Neural cell (in vitro differentiated cells): ENCODE results near the gene DHX8. TPM values are rescaled to one million over a fixed set of nuclear protein-coding genes. Genes with fewer than 3 reads are reported as not detected.

Experiments
- H2AFZ ChIP-seq: fragments of 200-600, 300-800 bp; sonication (generic), shearing (Covaris generic); 2 replicates; pipeline ENCODE4 v1.6.0; 2014; ENCODE audit warnings: low read depth, mild to moderate bottlenecking, antibody characterized with exemption, low read length, moderate library complexity
- H3F3A ChIP-seq: fragments of 200-600 bp; shearing (Covaris generic); 2 replicates; pipeline ENCODE4 v1.6.1; 2016; ENCODE audit warnings: mild to moderate bottlenecking, moderate library complexity, mixed read lengths, antibody characterized with exemption, low read length; ENCODE audit not compliant: insufficient read depth, poor library complexity, severe bottlenecking
- H3K27ac ChIP-seq: fragments of 200-600, 300-800 bp; sonication (generic), shearing (Covaris generic); 2 replicates; pipeline ENCODE4 v1.5.1; 2014; ENCODE audit warnings: mild to moderate bottlenecking, low read length, moderate library complexity
- H3K27me3 ChIP-seq: fragments of 300-800, 200-600 bp; sonication (generic), shearing (Covaris generic); 2 replicates; pipeline ENCODE4 v1.6.0; 2014; ENCODE audit warnings: mild to moderate bottlenecking, low read depth, low read length, moderate library complexity; ENCODE audit not compliant: insufficient read depth
- H3K36me3 ChIP-seq: fragments of 300-800, 200-600 bp; sonication (generic), shearing (Covaris generic); 2 replicates; pipeline ENCODE4 v1.5.1; 2014; ENCODE audit warnings: mild to moderate bottlenecking, antibody characterized with exemption, low read length, moderate library complexity; ENCODE audit not compliant: insufficient read depth
- H3K4me2 ChIP-seq: fragments of 300-800, 200-600 bp; sonication (generic), shearing (Covaris generic); 2 replicates; pipeline ENCODE4 v1.6.0; 2014; ENCODE audit warnings: mild to moderate bottlenecking, low read length
- H3K4me3 ChIP-seq: fragments of 300-800, 200-600 bp; sonication (generic), shearing (Covaris generic); 2 replicates; pipeline ENCODE4 v1.5.1; 2014; ENCODE audit warnings: mild to moderate bottlenecking, low read length, moderate library complexity
- H3K79me2 ChIP-seq: fragments of 200-600 bp; shearing (Covaris generic); replicated peaks from 2 replicates; pipeline ENCODE4 v1.6.0; 2014; ENCODE audit warnings: mild to moderate bottlenecking, low read length, moderate library complexity; ENCODE audit not compliant: insufficient read depth
- H3K9ac ChIP-seq: fragments of 300-800, 200-600 bp; sonication (generic), shearing (Covaris generic); 2 replicates; pipeline ENCODE4 v1.6.1; 2016; ENCODE audit warnings: mild to moderate bottlenecking, low read length, mixed read lengths
- H3K9me2 ChIP-seq: fragments of 200-600 bp; shearing (Covaris generic); 2 replicates; pipeline ENCODE4 v1.6.1; 2016; ENCODE audit warnings: mild to moderate bottlenecking, low read length, mixed read lengths; ENCODE audit not compliant: insufficient read depth
- H3K9me3 ChIP-seq: fragments of 200-600, 300-800 bp; sonication (generic), shearing (Covaris generic); 2 replicates; pipeline ENCODE4 v1.6.1; 2016; ENCODE audit warnings: mild to moderate bottlenecking, mixed run types, low read length, moderate library complexity, mixed read lengths
- H4K20me1 ChIP-seq: fragments of 200-600 bp; shearing (Covaris generic); 2 replicates; pipeline ENCODE4 v1.6.1; 2016; ENCODE audit warnings: mild to moderate bottlenecking, mixed run types; ENCODE audit not compliant: insufficient read depth
- EP300 ChIP-seq: fragments of 450-650 bp; conservative IDR thresholded peaks from 2 replicates; pipeline ENCODE4 v1.6.1; 2014; ENCODE audit warnings: antibody characterized with exemption, mild to moderate bottlenecking, moderate library complexity; ENCODE audit not compliant: poor library complexity, severe bottlenecking
- EZH2 ChIP-seq: fragments of 200-600, 300-800 bp; shearing (Covaris generic), sonication (generic); IDR thresholded peaks from 2 replicates; pipeline ENCODE4 v1.6.1; 2014; ENCODE audit warnings: antibody characterized with exemption, low read length, borderline replicate concordance, mild to moderate bottlenecking; ENCODE audit not compliant: insufficient read depth, poor library complexity, severe bottlenecking
- MXI1 ChIP-seq: fragments of 450-650 bp; conservative IDR thresholded peaks from 2 replicates; pipeline ENCODE4 v1.6.1; 2014; ENCODE audit warnings: antibody characterized with exemption, mild to moderate bottlenecking; ENCODE audit not compliant: poor library complexity, severe bottlenecking
- POLR2AphosphoS5 ChIP-seq: IDR thresholded peaks from 2 replicates; pipeline ENCODE4 v1.6.1; 2012
- RAD21 ChIP-seq: fragments of 450-650 bp; conservative IDR thresholded peaks from 2 replicates; pipeline ENCODE4 v1.6.1; 2014; ENCODE audit warnings: antibody characterized with exemption, mild to moderate bottlenecking, moderate library complexity
- SMC3 ChIP-seq: fragments of 450-650 bp; conservative IDR thresholded peaks from 2 replicates; pipeline ENCODE4 v1.6.1; 2014; ENCODE audit warnings: antibody characterized with exemption, mild to moderate bottlenecking, moderate library complexity; ENCODE audit not compliant: poor library complexity
- TAF1 ChIP-seq: IDR thresholded peaks from 2 replicates; pipeline ENCODE4 v1.6.1; 2012; ENCODE audit warnings: low read depth
- polyA plus RNA-seq: library from polyadenylated mRNA; depleted of rRNA; stranded (reverse); fragments of >200 nt; gene quantifications from 2 replicates; pipeline ENCODE4 v1.2.3, GENCODE V29; 2014
- TF ChIP-seq, protein P1 (sequence below): IDR thresholded peaks from 2 replicates; pipeline ENCODE4 v1.6.1; 2012; ENCODE audit warnings: borderline replicate concordance
- TF ChIP-seq, protein P2 (sequence below): fragments of 450-650 bp; IDR thresholded peaks from 2 replicates; pipeline ENCODE4 v1.5.1; 2014; ENCODE audit warnings: antibody characterized with exemption, mild to moderate bottlenecking, moderate library complexity; ENCODE audit not compliant: poor library complexity, severe bottlenecking

DHX8 gene
- polyA plus RNA-seq, 1 donor from 2014 or later = 19.4 TPM

DNA sequence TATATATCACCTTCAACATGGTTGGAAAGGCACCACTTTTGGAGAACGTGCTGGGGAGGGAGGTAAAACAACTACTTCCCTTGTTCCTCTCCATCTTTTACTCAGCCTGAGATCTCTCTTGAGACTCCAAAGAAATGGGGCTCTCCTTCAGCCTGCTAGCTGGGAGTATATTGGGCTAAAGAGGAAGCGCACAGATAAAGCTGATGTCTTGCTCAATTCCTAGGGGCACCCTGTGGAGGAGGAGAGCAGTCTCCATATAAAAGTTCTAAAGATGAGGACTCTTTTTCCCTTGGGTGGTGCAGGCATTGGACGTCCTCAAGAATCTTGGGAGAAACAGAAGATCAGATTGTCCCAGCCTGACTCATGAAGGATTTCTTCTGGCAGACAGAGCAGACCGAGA is 67.0 kb downstream of the DHX8 start:
- H3K4me3 ChIP-seq = no peak overlapping the region
- H2AFZ ChIP-seq = no peak overlapping the region
- no peak overlapping the region for H3K9ac ChIP-seq
- no peaks in the 10 kb centered on the region for H3F3A ChIP-seq
- H4K20me1 ChIP-seq = no peaks in the 10 kb centered on the region
- H3K4me2 ChIP-seq = no peak overlapping the region
- TF ChIP-seq, protein P1, sequence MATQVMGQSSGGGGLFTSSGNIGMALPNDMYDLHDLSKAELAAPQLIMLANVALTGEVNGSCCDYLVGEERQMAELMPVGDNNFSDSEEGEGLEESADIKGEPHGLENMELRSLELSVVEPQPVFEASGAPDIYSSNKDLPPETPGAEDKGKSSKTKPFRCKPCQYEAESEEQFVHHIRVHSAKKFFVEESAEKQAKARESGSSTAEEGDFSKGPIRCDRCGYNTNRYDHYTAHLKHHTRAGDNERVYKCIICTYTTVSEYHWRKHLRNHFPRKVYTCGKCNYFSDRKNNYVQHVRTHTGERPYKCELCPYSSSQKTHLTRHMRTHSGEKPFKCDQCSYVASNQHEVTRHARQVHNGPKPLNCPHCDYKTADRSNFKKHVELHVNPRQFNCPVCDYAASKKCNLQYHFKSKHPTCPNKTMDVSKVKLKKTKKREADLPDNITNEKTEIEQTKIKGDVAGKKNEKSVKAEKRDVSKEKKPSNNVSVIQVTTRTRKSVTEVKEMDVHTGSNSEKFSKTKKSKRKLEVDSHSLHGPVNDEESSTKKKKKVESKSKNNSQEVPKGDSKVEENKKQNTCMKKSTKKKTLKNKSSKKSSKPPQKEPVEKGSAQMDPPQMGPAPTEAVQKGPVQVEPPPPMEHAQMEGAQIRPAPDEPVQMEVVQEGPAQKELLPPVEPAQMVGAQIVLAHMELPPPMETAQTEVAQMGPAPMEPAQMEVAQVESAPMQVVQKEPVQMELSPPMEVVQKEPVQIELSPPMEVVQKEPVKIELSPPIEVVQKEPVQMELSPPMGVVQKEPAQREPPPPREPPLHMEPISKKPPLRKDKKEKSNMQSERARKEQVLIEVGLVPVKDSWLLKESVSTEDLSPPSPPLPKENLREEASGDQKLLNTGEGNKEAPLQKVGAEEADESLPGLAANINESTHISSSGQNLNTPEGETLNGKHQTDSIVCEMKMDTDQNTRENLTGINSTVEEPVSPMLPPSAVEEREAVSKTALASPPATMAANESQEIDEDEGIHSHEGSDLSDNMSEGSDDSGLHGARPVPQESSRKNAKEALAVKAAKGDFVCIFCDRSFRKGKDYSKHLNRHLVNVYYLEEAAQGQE = no peak
- no peak for TF ChIP-seq RAD21
- TF ChIP-seq MXI1 = no peak
- no peak for TF ChIP-seq EP300
- no peak for TF ChIP-seq POLR2AphosphoS5
- TF ChIP-seq SMC3 = no peak
- TF ChIP-seq EZH2 = no peak
- TF ChIP-seq, protein P2, sequence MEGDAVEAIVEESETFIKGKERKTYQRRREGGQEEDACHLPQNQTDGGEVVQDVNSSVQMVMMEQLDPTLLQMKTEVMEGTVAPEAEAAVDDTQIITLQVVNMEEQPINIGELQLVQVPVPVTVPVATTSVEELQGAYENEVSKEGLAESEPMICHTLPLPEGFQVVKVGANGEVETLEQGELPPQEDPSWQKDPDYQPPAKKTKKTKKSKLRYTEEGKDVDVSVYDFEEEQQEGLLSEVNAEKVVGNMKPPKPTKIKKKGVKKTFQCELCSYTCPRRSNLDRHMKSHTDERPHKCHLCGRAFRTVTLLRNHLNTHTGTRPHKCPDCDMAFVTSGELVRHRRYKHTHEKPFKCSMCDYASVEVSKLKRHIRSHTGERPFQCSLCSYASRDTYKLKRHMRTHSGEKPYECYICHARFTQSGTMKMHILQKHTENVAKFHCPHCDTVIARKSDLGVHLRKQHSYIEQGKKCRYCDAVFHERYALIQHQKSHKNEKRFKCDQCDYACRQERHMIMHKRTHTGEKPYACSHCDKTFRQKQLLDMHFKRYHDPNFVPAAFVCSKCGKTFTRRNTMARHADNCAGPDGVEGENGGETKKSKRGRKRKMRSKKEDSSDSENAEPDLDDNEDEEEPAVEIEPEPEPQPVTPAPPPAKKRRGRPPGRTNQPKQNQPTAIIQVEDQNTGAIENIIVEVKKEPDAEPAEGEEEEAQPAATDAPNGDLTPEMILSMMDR = no peak
- TF ChIP-seq TAF1 = no peak
- no peak overlapping the region for H3K27ac ChIP-seq
- peaks cover 23% of the 10 kb centered on the region for H3K27me3 ChIP-seq
- H3K79me2 ChIP-seq = no peaks in the 10 kb centered on the region
- no peaks in the 10 kb centered on the region for H3K9me3 ChIP-seq
- H3K36me3 ChIP-seq = no peaks in the 10 kb centered on the region
- no peaks in the 10 kb centered on the region for H3K9me2 ChIP-seq

DNA sequence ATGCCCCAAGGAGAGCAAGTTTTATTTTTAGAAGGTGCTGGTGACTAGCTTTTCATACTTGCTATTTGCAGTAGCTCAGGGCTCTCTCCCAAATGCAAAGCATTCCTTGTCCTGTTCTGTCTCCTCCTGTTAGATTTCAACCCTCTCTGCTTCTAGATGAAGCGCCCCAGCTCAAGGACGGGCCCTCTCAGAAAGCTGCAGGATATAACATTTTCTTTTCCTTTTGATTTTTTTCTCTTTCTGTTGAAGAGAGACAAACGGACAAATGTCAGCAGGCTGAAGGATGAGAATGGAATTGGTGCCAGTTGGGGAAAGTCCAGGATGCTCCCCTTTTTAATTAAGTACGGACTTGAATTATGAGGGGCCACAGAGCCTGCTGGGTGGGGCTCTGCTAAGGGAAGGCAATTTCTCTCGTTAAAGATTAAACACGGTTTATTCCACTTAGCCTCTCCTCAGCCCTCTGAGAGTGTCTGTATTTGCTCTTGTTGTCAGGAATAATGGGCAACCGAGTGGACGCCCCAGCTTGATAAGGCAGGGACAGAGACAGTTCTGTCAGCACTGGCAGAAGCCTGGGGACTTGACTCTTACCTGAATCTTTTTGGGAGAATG is 68.6 kb downstream of the DHX8 start:
- H3K27ac ChIP-seq = no peak overlapping the region
- no peak overlapping the region for H2AFZ ChIP-seq
- peaks cover 8% of the 10 kb centered on the region for H3K27me3 ChIP-seq
- no peaks in the 10 kb centered on the region for H3K79me2 ChIP-seq
- H3K9ac ChIP-seq = no peak overlapping the region
- no peaks in the 10 kb centered on the region for H3K36me3 ChIP-seq
- H3K4me2 ChIP-seq = no peak overlapping the region
- no peaks in the 10 kb centered on the region for H3K9me3 ChIP-seq
- TF ChIP-seq, protein P1 = no peak
- TF ChIP-seq RAD21 = no peak
- TF ChIP-seq EP300 = no peak
- no peak for TF ChIP-seq MXI1
- TF ChIP-seq POLR2AphosphoS5 = no peak
- TF ChIP-seq SMC3 = no peak
- TF ChIP-seq, protein P2 = no peak
- no peaks in the 10 kb centered on the region for H3F3A ChIP-seq
- no peaks in the 10 kb centered on the region for H4K20me1 ChIP-seq
- no peaks in the 10 kb centered on the region for H3K9me2 ChIP-seq
- H3K4me3 ChIP-seq = no peak overlapping the region
